ENCODE measurements around the gene KRTAP5-11.

GRCh38 chr11:71542382-71542781 is 40.3 kb downstream of the KRTAP5-11 start:
- TF ChIP-seq CTCF (conservative IDR thresholded peaks at IDR 0.05), result no peak
- TF ChIP-seq ZFX (IDR thresholded peaks at IDR 0.05), result no peak
